WTC11 (cell line): ENCODE results near the gene RASGRF1.
"Not testable (repeated sequence)": the region's sequence is repeated elsewhere in the genome, so short reads cannot be mapped to it uniquely, and the experiment has no call there.

Experiments
- GABPB1 ChIP-seq: sonication (generic); formaldehyde crosslinking; IDR thresholded peaks from 2 replicates; pipeline ENCODE4 v1.8.1; 2023; ENCODE audit warnings: mild to moderate bottlenecking, missing genetic modification reagents
- TP53 ChIP-seq: sonication (generic); formaldehyde crosslinking; IDR thresholded peaks from 2 replicates; pipeline ENCODE4 v1.8.1; 2023; ENCODE audit warnings: mild to moderate bottlenecking, missing genetic modification reagents
- TF ChIP-seq, protein P1 (sequence below): fragments of 200-600 bp; IDR thresholded peaks from 2 replicates; pipeline ENCODE4 v1.8.0; 2022; ENCODE audit warnings: antibody characterized with exemption

DNA sequence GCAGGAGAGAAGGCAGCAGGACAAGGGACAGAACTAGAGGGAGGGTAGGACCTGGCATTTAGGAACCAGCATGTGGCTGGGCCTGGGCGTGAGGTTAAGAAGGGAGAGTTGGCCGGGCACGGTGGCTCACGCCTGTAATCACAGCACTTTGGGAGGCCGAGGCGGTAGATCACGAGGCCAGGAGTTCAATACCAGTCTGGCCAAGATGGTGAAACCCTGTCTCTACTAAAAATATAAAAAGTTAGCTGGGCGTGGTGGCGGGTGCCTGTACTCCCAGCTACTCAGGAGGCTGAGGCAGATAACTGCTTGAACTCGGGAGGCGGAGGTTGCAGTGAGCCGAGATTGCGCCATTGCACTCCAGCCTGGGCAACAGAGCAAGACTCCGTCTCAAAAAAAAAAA lies 162.4 kb downstream of the RASGRF1 start:
- TF ChIP-seq, protein P1, sequence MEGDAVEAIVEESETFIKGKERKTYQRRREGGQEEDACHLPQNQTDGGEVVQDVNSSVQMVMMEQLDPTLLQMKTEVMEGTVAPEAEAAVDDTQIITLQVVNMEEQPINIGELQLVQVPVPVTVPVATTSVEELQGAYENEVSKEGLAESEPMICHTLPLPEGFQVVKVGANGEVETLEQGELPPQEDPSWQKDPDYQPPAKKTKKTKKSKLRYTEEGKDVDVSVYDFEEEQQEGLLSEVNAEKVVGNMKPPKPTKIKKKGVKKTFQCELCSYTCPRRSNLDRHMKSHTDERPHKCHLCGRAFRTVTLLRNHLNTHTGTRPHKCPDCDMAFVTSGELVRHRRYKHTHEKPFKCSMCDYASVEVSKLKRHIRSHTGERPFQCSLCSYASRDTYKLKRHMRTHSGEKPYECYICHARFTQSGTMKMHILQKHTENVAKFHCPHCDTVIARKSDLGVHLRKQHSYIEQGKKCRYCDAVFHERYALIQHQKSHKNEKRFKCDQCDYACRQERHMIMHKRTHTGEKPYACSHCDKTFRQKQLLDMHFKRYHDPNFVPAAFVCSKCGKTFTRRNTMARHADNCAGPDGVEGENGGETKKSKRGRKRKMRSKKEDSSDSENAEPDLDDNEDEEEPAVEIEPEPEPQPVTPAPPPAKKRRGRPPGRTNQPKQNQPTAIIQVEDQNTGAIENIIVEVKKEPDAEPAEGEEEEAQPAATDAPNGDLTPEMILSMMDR = not testable (repeated sequence)
- TF ChIP-seq TP53, GABPB1 (CRISPR knock-in tag): not testable (repeated sequence)
